CD8-positive, alpha-beta memory T cell (primary cell): Measurements from ENCODE around the gene NLRP5. TPM values are rescaled to one million over a fixed set of nuclear protein-coding genes. Genes with fewer than 3 reads are reported as not detected.
"Not testable (repeated sequence)": the region's sequence is repeated elsewhere in the genome, so short reads cannot be mapped to it uniquely, and the experiment has no call there.

Experiments
- CTCF ChIA-PET: fragments of 350-600 bp; sonication (Branson Sonifier 250); formaldehyde crosslinking; loops from one replicate; lab custom pipeline; 2021; ENCODE audit warnings: antibody characterized with exemption; lab: Charles Lee
- POLR2A ChIA-PET: fragments of 350-600 bp; sonication (Branson Sonifier 250); formaldehyde crosslinking; loops from one replicate; lab custom pipeline; 2021; ENCODE audit warnings: antibody characterized with exemption; lab: Charles Lee
- DNase-seq, 5 donors: peaks; one replicate each; pipeline versions ENCODE4 v3.0.0 to v3.0.0-alpha.2; 2020 to 2022; ENCODE audit warnings: mixed read lengths in 1 of 5
- H3K27ac ChIP-seq: one replicate; pipeline ENCODE4 v1.7.0; 2013; ENCODE audit warnings: low read depth, mild to moderate bottlenecking, low read length, moderate library complexity
- H3K27me3 ChIP-seq: 2 replicates; pipeline ENCODE4 v1.7.0; 2013; ENCODE audit warnings: low read length, mild to moderate bottlenecking; ENCODE audit not compliant: insufficient read depth, poor library complexity, severe bottlenecking
- H3K36me3 ChIP-seq: 2 replicates; pipeline ENCODE4 v1.7.0; 2013; ENCODE audit warnings: mild to moderate bottlenecking, low read length, moderate library complexity; ENCODE audit not compliant: insufficient read depth
- H3K4me1 ChIP-seq: 2 replicates; pipeline ENCODE4 v1.7.0; 2013; ENCODE audit warnings: mild to moderate bottlenecking, low read length, moderate library complexity; ENCODE audit not compliant: insufficient read depth
- H3K4me3 ChIP-seq: 2 replicates; pipeline ENCODE4 v1.7.0; 2013; ENCODE audit warnings: mild to moderate bottlenecking, low read length
- H3K9me3 ChIP-seq: 2 replicates; pipeline ENCODE4 v1.7.0; 2013; ENCODE audit warnings: mild to moderate bottlenecking, low read length
- H3K27ac Mint-ChIP-seq, 8 donors: one replicate each; pipeline ENCODE4 v1.8.0; 2020 to 2021; ENCODE audit warnings: mixed read lengths in 8 of 8, mild to moderate bottlenecking in 6 of 8, inconsistent platforms in 3 of 8, moderate library complexity in 3 of 8
- H3K27me3 Mint-ChIP-seq, 2 donors: one replicate each; pipeline ENCODE4 v1.8.0; 2020 to 2021; ENCODE audit warnings: mixed read lengths in 2 of 2, mild to moderate bottlenecking in 1 of 2, moderate library complexity in 1 of 2
- H3K36me3 Mint-ChIP-seq, 3 donors: one replicate each; pipeline ENCODE4 v1.8.0; 2020 to 2021; ENCODE audit warnings: mixed read lengths in 3 of 3, inconsistent platforms in 1 of 3, mild to moderate bottlenecking in 1 of 3
- H3K4me1 Mint-ChIP-seq, 3 donors: one replicate each; pipeline ENCODE4 v1.8.0; 2020 to 2021; ENCODE audit warnings: mixed read lengths in 3 of 3, inconsistent platforms in 1 of 3, mild to moderate bottlenecking in 1 of 3
- H3K4me3 Mint-ChIP-seq, 7 donors: one replicate each; pipeline ENCODE4 v1.8.0; 2020 to 2021; ENCODE audit warnings: mixed read lengths in 7 of 7, mild to moderate bottlenecking in 6 of 7, moderate library complexity in 4 of 7, inconsistent platforms in 2 of 7
- H3K9me3 Mint-ChIP-seq, 5 donors: one replicate each; pipeline ENCODE4 v1.8.0; 2020 to 2022; ENCODE audit warnings: mixed read lengths in 5 of 5, mild to moderate bottlenecking in 3 of 5, moderate library complexity in 2 of 5, inconsistent platforms in 1 of 5
- polyA plus RNA-seq: library from polyadenylated mRNA; unstranded; fragments of 300-500 nt; fragmentation: Illumina TruSeq; gene quantifications from one replicate; pipeline ENCODE4 v1.2.3, GENCODE V29; 2021
- total RNA-seq, 2 experiments: library from RNA; stranded (reverse); gene quantifications; one replicate each; pipeline ENCODE4 v1.2.3, GENCODE V29; 2021

NLRP5 gene
- total and polyA plus RNA-seq, 3 experiments from 2014 or later, result not detected

GRCh38 chr19:56101746-56102535 is 115.4 kb downstream of the NLRP5 start:
- no peak for DNase-seq
- Histone ChIP-seq H3K27ac (no peak overlapping the region), H3K4me3 (no peak overlapping the region), H3K27me3 (no peaks in the 10 kb centered on the region), H3K36me3 (no peaks in the 10 kb centered on the region), H3K4me1 (peaks cover 5% of the 10 kb centered on the region), H3K9me3 (no peaks in the 10 kb centered on the region)
- Mint-ChIP-seq H3K4me3 (no peak overlapping the region), H3K27ac (peak overlapping the region in 1 of 8 donors; percentile 72), H3K36me3 (peaks cover 0 to 44% (median 4%) of the 10 kb centered on the region in 3 donors), H3K27me3 (peaks cover 0 to 2% of the 10 kb centered on the region in 2 donors), H3K9me3 (no peaks in the 10 kb centered on the region), H3K4me1 (peaks cover 16 to 24% (median 21%) of the 10 kb centered on the region in 3 donors)
- CTCF ChIA-PET, result no interaction called here
- POLR2A ChIA-PET, result no interaction called here

- no peaks in the 10 kb centered on the region for H3K9me3 Mint-ChIP-seq
- ChIA-PET CTCF (no interaction called here), POLR2A (no interaction called here)
- no peaks in the 10 kb centered on the region for H3K36me3 ChIP-seq
- peaks cover 0 to 43% (median 4%) of the 10 kb centered on the region in 3 donors for H3K36me3 Mint-ChIP-seq
- H3K27ac Mint-ChIP-seq, result no peak overlapping the region
- H3K4me1 Mint-ChIP-seq, result peaks cover 16 to 34% (median 24%) of the 10 kb centered on the region in 3 donors
- H3K27me3 Mint-ChIP-seq, result peaks cover 0 to 2% of the 10 kb centered on the region in 2 donors
- DNase-seq, result no peak
- H3K4me3 ChIP-seq, result no peak overlapping the region
- H3K27me3 ChIP-seq, result no peaks in the 10 kb centered on the region
- H3K27ac ChIP-seq, result no peak overlapping the region
- no peak overlapping the region for H3K4me3 Mint-ChIP-seq
- H3K9me3 ChIP-seq, result no peaks in the 10 kb centered on the region
- peaks cover 5% of the 10 kb centered on the region for H3K4me1 ChIP-seq
Measured at GRCh38 chr19:56103027-56103614, 116.5 kb downstream of the NLRP5 start.

- no peak overlapping the region for H3K4me3 Mint-ChIP-seq
- H3K9me3 Mint-ChIP-seq, result no peaks in the 10 kb centered on the region
- peak overlapping the region in 1 of 8 donors; percentile 55 for H3K27ac Mint-ChIP-seq
- H3K27me3 ChIP-seq, result no peaks in the 10 kb centered on the region
- H3K4me3 ChIP-seq, result no peak overlapping the region
- CTCF ChIA-PET, result no interaction called here
- peaks cover 16 to 43% (median 27%) of the 10 kb centered on the region in 3 donors for H3K4me1 Mint-ChIP-seq
- peaks cover 5% of the 10 kb centered on the region for H3K4me1 ChIP-seq
- H3K27ac ChIP-seq, result no peak overlapping the region
- DNase-seq, result no peak
- H3K36me3 Mint-ChIP-seq, result peaks cover 0 to 40% (median 4%) of the 10 kb centered on the region in 3 donors
- H3K27me3 Mint-ChIP-seq, result peaks cover 0 to 2% of the 10 kb centered on the region in 2 donors
- POLR2A ChIA-PET, result no interaction called here
- no peaks in the 10 kb centered on the region for H3K36me3 ChIP-seq
- H3K9me3 ChIP-seq, result no peaks in the 10 kb centered on the region
Measured at GRCh38 chr19:56104423-56104822, 117.8 kb downstream of the NLRP5 start.

GRCh38 chr19:56105090-56105701 is 118.6 kb downstream of the NLRP5 start:
- ChIA-PET POLR2A (no interaction called here), CTCF (interaction anchor here (0.8 kb wide), 1 partner anchor 25 kb away, joined by 3 read pairs; no protein-coding TSS in a partner anchor)
- H3K4me1 ChIP-seq, result peaks cover 5% of the 10 kb centered on the region
- no peaks in the 10 kb centered on the region for H3K36me3 ChIP-seq
- Mint-ChIP-seq H3K27ac (peak overlapping the region in 2 of 8 donors; percentile 43 to 52), H3K36me3 (peaks cover 0 to 33% (median 4%) of the 10 kb centered on the region in 3 donors), H3K4me3 (no peak overlapping the region), H3K27me3 (peaks cover 0 to 2% of the 10 kb centered on the region in 2 donors), H3K4me1 (peaks cover 16 to 44% (median 28%) of the 10 kb centered on the region in 3 donors), H3K9me3 (no peaks in the 10 kb centered on the region)
- peak in 2 of 5 donors; percentile 20 to 53 for DNase-seq
- no peaks in the 10 kb centered on the region for H3K27me3 ChIP-seq
- no peak overlapping the region for H3K4me3 ChIP-seq
- no peak overlapping the region for H3K27ac ChIP-seq
- H3K9me3 ChIP-seq, result no peaks in the 10 kb centered on the region

GRCh38 chr19:56105831-56106396 is 119.3 kb downstream of the NLRP5 start:
- peak overlapping the region in 1 of 7 donors; percentile 20 for H3K4me3 Mint-ChIP-seq
- H3K4me1 Mint-ChIP-seq, result peaks cover 16 to 51% (median 31%) of the 10 kb centered on the region in 3 donors

GRCh38 chr19:56106397-56106849 is 119.8 kb downstream of the NLRP5 start:
- CTCF ChIA-PET, result no interaction called here
- DNase-seq, result no peak
- Histone ChIP-seq H3K4me3 (no peak overlapping the region), H3K36me3 (no peaks in the 10 kb centered on the region), H3K27me3 (no peaks in the 10 kb centered on the region), H3K27ac (no peak overlapping the region), H3K4me1 (peaks cover 11% of the 10 kb centered on the region), H3K9me3 (no peaks in the 10 kb centered on the region)
- no peaks in the 10 kb centered on the region for H3K9me3 Mint-ChIP-seq
- H3K27me3 Mint-ChIP-seq, result peaks cover 0 to 2% of the 10 kb centered on the region in 2 donors
- H3K27ac Mint-ChIP-seq, result peak overlapping the region in 1 of 8 donors; percentile 86
- POLR2A ChIA-PET, result no interaction called here
- peaks cover 0 to 29% (median 2%) of the 10 kb centered on the region in 3 donors for H3K36me3 Mint-ChIP-seq
- H3K4me1 Mint-ChIP-seq, result peaks cover 16 to 53% (median 30%) of the 10 kb centered on the region in 3 donors
- H3K4me3 Mint-ChIP-seq, result peak overlapping the region in 1 of 7 donors; percentile 20

More at GRCh38 chr19:56105831-56106396, 119.3 kb downstream of the NLRP5 start:
- H3K27ac Mint-ChIP-seq, result peak overlapping the region in 1 of 8 donors; percentile 62
- peaks cover 0 to 34% (median 4%) of the 10 kb centered on the region in 3 donors for H3K36me3 Mint-ChIP-seq
- POLR2A ChIA-PET, H3K9me3 ChIP-seq, H3K9me3 Mint-ChIP-seq, H3K4me1 ChIP-seq, H3K27me3 ChIP-seq, DNase-seq, H3K27me3 Mint-ChIP-seq, H3K36me3 ChIP-seq, H3K4me3 ChIP-seq, H3K27ac ChIP-seq: not testable (repeated sequence)
- CTCF ChIA-PET, result interaction anchor here (0.8 kb wide), 1 partner anchor 25 kb away, joined by 3 read pairs; no protein-coding TSS in a partner anchor

GRCh38 chr19:56106993-56107392 is 120.4 kb downstream of the NLRP5 start:
- no peak overlapping the region for H3K27ac ChIP-seq
- no peaks in the 10 kb centered on the region for H3K27me3 ChIP-seq
- H3K9me3 ChIP-seq, result no peaks in the 10 kb centered on the region
- ChIA-PET POLR2A (no interaction called here), CTCF (no interaction called here)
- peaks cover 16% of the 10 kb centered on the region for H3K4me1 ChIP-seq
- H3K36me3 ChIP-seq, result no peaks in the 10 kb centered on the region
- Mint-ChIP-seq H3K36me3 (peaks cover 0 to 23% (median 0%) of the 10 kb centered on the region in 3 donors), H3K27me3 (peaks cover 0 to 2% of the 10 kb centered on the region in 2 donors), H3K9me3 (no peaks in the 10 kb centered on the region), H3K4me1 (peaks cover 16 to 59% (median 28%) of the 10 kb centered on the region in 3 donors), H3K4me3 (peak overlapping the region in 1 of 7 donors; percentile 71), H3K27ac (peak overlapping the region in 4 of 8 donors; percentile 19 to 89 (median 74))
- no peak for DNase-seq
- no peak overlapping the region for H3K4me3 ChIP-seq
